ENCODE results near the gene TMEM119.
"Not testable (repeated sequence)": the region's sequence is repeated elsewhere in the genome, so short reads cannot be mapped to it uniquely, and the experiment has no call there.

Gene TMEM119

GRCh38 chr12:108633534-108634248, 35.8 kb upstream of the TMEM119 start, which contains the start of gene SELPLG:
SELPLG (minus strand) TSS chr12:108633894; CDS start chr12:108624307, 9,587 bp downstream.
- DNase-seq, result no peak

DNA sequence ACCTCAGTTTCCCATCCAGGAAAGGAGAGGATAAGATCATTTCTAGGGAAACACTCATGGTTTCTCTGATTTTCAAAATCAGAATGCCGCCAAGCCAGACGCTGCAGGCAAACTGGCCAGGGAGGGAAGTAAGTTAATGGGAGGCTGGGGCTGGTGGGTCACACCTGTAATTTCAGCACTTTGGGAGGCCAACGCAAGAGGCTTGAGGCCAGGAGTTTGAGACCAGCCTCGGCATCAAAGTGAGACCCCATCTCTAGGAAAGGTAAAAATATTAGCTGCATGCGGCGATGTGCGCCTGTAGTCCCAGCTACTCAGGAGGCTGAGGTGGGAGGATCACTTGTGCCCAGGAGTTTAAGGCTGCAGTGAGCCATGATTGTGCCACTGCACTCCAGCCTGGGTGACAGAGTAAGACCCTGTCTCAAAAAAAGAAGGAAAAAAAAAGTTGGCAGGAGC, 35.2 kb upstream of the TMEM119 start:
- DNase-seq, result no peak

- DNase-seq, result not testable (repeated sequence)
Observed at GRCh38 chr12:108631261-108631660, 33.4 kb upstream of the TMEM119 start.

- no peak for DNase-seq
Observed at GRCh38 chr12:108630481-108631207, 32.8 kb upstream of the TMEM119 start.

DNA sequence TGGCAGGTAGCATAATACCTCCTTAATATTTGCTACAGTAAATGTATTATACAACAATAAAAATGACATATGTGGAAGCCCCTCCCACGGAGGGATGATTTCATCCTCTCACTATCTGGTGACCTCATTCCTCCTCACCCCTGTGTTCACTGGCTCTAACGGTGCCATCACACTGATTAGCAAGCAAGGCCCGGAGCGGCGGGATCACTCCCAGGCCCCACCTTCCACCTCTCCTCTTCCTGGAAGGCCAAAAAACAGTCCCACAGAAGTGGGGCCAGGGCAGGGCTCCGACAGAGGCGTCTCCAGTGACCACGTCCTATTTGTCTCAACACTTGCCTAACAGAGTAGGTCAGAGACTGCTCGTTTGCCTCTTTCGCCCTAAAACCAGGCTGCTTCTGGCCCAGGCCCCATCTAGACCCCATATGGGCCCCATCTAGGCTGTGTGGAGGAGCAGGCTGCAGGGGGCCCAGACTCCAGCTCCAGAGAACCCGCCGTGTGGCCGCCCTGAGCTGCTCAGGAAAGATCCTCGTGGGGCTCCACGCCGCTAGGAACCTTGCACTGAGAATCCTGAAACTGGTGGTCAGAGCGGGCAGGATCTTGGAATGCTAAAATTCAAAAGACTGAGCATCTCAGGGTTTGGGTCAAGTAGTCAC, 32.1 kb upstream of the TMEM119 start:
- DNase-seq, result no peak

- no peak for DNase-seq
Observed at GRCh38 chr12:108629151-108629550, 31.3 kb upstream of the TMEM119 start.

DNA sequence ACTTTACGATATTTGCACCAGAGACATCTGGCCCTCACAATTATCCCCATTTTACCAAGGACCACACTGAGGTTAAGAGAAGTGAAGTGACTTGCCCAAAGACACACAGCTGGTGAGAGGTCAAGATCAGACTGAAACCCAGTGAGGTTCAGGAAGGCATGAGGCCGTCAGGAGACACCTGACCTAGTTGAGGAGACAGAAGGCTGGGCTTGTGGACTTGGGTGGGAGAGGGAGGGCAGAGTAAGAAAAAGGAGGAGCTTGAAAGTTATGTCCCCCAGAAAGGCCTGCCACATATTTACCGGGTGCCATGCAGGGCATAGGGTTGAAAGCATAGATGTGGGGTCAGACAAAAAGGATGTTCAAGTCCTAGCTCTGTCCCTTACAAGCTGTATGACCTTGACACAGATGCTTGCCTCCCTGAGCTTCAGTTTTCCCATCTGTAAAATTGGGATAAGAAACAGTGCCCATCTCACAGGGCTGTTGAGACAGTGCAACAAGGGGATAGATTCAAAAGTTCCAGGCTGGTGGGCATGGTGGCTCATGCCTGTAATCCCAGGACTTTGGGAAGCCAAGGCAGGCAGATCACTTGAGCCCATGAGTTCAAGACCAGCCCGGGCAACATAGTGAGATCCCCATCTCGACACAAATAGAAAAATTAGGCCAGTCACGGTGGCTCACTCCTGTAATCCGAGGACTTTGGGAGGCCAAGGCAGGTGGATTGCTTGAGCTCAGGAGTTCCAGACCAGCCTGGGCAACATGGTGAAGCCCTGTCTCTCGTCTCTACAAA, 29.4 kb upstream of the TMEM119 start:
- no peak for DNase-seq

DNA sequence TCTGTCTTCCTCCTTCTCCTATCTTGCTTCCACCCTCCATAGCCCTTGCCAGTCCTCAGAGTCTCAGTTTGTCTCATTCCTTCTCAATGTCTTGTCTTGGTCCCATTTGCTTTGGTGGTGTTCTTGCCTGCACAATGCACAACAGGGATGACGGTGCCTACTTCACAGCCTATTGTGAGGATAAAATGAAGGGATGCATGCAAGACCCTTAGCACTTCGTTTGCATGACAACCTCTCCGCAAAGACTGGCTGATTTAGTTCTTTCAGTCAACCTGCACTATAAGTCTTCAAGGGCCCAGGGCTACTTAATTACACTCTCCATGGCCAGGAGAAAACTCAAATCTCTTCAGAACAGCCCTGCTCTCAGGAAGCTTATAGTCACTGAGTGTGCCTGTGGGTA, 27.3 kb upstream of the TMEM119 start:
- DNase-seq, result no peak

DNA sequence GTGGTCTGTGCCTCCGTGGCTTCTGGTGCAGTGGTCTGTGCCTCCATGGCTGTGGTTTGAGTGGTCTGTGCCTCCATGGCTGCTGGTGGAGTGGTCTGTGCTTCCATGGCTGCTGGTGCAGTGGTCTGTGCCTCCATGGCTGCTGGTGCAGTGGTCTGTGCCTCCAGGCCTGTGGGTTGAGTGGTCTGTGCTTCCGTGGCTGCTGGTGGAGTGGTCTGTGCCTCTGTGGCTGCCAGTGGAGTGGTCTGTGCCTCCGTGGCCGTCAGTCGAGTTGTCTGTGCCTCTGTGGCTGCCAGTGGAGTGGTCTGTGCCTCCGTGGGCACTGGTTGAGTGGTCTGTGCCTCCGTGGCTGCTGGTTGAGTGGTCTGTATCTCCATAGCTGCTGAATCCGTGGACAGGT, 25.7 kb upstream of the TMEM119 start:
- DNase-seq, result no peak

DNA sequence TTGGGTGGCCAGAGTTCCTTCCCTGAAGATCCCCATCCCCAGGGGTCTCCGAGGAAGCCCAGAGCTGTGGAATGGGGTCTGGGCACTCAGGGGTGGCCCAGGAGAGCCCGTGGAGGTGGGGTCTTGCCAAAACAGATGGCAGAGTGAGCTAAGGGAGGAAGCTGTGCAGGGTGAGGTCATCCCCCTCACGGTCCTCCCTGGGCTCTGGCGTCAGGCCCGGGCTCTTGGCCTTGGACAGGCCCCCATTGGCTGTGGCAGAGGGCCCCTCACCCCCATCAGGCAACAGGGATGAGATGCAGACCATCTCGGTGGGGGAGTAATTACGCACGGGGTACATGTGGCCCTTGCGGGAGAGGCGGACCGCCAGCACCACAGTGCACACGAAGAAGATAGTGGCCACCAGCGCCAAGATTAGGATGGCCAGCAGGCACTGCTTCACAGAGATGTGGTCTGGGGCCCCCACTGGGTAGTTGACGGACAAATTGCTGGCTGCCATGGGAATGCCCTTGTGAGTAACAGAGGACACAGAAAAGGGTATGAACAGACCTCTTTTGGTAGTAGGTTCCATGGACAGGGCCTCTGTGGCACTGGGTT, 25.1 kb upstream of the TMEM119 start:
- no peak for DNase-seq

DNA sequence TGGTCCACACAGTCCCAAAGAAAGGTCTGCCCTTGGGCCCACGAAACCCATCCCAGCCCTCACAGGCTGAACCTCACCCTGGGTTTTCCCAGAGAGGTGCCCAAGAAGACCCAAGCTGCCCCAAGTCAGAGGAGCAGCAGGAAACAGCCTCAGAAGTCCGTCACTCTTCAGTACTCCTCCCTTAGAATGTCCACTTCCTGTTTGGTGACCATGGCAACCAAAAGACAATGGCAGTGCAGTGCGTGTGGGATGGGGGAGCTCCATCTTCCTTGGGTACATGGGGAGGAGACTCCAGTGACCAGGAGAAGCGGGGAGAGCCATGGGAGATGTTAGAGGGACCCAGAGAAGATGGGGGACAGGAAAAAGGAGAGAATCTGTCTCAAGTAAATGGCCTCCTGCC, 24.5 kb upstream of the TMEM119 start:
- DNase-seq, result no peak

DNA sequence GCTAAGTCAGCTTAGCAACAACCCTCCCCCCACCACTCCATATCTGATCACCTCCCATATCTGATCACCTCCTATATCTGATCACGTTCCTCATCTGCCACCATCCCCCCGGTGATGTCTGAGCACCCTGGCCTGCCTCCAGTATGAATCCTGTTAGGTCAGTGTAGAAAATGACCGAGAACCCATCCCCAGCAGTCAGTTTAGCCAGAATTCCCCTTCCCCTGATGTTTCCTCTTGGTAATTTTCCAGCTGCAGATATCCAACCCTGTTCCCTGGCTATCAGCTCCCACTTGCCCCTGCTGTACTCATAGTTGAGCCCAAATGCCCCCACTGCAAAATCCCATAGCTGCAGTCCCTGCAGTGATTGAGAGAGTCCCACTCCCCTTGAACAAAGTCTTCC, 23.3 kb upstream of the TMEM119 start:
- DNase-seq, result no peak

DNA sequence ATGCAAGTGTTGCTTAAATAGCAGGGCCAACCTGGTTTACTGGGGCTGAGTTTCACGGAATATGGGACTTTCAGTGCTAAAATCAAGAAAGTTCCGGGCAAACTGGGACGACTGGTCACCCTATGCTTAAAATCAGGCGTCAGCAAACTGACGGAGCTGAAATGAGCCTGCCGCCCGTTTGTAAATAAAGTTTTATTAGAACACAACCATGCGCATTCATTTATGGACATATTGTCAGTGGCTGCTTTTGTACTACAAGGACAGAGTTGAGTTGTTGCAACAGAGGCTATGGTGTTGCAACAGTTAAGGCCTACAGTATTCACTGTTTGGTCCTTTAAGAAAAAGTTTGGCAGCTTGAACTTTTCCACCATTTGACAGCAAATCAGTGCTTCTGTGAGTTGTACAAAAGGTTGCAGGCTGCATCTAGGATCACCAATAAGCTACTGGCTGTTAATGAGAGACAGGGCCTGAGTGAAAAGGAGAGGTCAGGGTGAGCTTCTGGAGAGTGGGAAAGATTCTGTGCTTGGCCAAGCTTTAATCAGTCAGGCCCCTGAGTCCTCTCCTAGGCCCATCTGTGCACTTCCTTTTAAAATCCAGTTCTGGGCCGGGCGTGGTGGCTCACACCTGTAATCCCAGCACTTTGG, 22.5 kb upstream of the TMEM119 start:
- no peak for DNase-seq

- no peak for DNase-seq
Observed at GRCh38 chr12:108619369-108620160, 21.7 kb upstream of the TMEM119 start.

DNA sequence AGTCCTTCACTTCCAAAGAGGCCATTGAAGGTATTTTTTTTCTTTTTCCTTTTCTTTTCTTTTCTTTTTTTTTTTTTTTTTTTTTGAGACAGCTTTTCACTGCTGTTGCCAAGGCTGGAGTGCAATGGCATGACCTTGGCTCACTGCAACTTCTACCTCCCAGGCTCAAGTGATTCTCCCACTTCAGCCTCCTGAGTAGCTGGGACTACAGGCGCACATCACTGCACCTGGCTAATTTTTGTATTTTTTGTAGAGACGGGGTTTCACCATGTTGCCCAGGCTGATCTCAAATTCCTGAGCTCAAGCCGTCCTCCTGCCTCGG, 21.0 kb upstream of the TMEM119 start:
- DNase-seq, result not testable (repeated sequence)

- DNase-seq, result no peak
Observed at GRCh38 chr12:108618079-108618952, 20.4 kb upstream of the TMEM119 start.

GRCh38 chr12:108616941-108617858, 19.3 kb upstream of the TMEM119 start:
- DNase-seq, result no peak

- DNase-seq, result no peak
Observed at GRCh38 chr12:108616359-108616758, 18.5 kb upstream of the TMEM119 start.

GRCh38 chr12:108615918-108616317, 18.0 kb upstream of the TMEM119 start:
- no peak for DNase-seq
